ENCODE measurements around the gene CD99.

Gene CD99, protein sequence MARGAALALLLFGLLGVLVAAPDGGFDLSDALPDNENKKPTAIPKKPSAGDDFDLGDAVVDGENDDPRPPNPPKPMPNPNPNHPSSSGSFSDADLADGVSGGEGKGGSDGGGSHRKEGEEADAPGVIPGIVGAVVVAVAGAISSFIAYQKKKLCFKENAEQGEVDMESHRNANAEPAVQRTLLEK

DNA sequence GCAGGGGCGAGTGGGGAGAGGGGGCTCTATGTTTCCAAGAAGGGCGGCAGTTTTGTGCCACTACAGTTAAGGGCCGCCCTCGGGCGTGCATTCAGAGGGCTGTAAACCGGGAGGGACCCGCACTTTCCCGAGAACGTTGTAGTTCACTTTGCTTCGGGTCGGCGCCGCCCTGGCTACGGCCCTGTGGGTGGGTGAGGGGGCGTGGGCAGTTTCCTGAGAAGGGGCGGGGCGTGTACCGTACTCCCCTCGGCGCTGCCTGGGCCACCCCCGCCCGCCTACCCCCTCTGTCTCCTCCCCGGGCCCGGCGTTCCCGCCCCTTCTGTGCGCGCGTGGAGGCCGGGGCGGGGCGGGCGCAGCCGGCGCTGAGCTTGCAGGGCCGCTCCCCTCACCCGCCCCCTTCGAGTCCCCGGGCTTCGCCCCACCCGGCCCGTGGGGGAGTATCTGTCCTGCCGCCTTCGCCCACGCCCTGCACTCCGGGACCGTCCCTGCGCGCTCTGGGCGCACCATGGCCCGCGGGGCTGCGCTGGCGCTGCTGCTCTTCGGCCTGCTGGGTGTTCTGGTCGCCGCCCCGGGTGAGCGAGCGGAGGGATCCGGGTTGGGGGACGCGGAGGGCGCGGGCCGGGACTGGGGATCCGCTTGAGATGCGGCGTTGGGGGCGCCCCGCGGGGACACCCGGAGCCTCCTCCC is at the start of gene CD99:
CD99 (plus strand) TSS at position 440 of the 687 bp plus-strand sequence; CDS start at position 506, 66 bp downstream.
- H3K4me3 ChIP-seq (ENCODE audit: low read depth, low read length) = peak within 1 kb of the TSS; percentile 83
- no peak for DNase-seq (ENCODE audit: low read depth)
- TF ChIP-seq, protein P1, sequence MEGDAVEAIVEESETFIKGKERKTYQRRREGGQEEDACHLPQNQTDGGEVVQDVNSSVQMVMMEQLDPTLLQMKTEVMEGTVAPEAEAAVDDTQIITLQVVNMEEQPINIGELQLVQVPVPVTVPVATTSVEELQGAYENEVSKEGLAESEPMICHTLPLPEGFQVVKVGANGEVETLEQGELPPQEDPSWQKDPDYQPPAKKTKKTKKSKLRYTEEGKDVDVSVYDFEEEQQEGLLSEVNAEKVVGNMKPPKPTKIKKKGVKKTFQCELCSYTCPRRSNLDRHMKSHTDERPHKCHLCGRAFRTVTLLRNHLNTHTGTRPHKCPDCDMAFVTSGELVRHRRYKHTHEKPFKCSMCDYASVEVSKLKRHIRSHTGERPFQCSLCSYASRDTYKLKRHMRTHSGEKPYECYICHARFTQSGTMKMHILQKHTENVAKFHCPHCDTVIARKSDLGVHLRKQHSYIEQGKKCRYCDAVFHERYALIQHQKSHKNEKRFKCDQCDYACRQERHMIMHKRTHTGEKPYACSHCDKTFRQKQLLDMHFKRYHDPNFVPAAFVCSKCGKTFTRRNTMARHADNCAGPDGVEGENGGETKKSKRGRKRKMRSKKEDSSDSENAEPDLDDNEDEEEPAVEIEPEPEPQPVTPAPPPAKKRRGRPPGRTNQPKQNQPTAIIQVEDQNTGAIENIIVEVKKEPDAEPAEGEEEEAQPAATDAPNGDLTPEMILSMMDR (IDR thresholded peaks at IDR 0.05; ENCODE audit: control insufficient read depth, extremely low read depth, insufficient read depth) = no peak

DNA sequence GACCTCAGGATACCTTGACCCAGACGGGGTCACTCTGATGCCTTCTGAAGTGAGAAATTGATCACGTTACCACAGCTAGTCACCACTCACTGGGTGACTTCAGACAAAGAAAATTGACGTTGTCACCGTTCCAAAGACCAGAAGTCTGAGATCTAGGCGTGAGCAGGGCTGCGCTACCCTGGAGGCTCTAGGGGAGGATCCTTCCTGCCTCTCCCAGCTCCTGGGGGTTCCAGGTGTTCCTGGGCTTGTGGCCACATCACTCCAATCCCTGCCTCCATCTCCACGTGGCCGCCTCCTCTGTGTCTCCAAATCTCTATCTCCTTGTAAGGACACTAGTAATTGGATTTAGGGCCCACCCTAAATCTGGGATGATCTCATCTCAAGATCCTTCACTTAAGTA is 48.9 kb upstream of the CD99 start:
- TF ChIP-seq, protein P1 (IDR thresholded peaks at IDR 0.05; ENCODE audit: control insufficient read depth, extremely low read depth, insufficient read depth) = no peak
- no peak overlapping the region for H3K4me3 ChIP-seq (ENCODE audit: low read depth, low read length)
- no peak for DNase-seq (ENCODE audit: low read depth)

DNA sequence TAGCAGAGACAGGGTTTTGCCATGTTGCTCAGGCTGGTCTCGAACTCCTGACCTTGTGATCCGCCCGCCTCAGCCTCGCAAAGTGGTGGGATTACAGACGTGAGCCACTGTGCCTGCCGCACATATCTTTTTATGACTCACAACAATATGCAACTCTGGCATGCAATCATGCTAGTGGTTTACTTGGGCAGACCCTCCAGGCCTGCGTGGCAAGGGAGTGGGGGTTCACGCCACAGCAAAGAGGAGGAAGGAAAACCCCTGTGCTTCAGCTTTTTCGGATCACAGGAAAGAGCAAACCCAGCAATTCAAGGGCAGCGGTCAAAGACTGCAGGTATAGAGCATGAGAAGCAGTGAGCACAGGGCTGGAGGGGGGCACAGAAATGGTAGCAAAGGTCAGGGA is 48.3 kb upstream of the CD99 start:
- TF ChIP-seq, protein P1 (IDR thresholded peaks at IDR 0.05; ENCODE audit: control insufficient read depth, extremely low read depth, insufficient read depth) = no peak
- DNase-seq (ENCODE audit: low read depth) = no peak
- H3K4me3 ChIP-seq (ENCODE audit: low read depth, low read length) = no peak overlapping the region

DNA sequence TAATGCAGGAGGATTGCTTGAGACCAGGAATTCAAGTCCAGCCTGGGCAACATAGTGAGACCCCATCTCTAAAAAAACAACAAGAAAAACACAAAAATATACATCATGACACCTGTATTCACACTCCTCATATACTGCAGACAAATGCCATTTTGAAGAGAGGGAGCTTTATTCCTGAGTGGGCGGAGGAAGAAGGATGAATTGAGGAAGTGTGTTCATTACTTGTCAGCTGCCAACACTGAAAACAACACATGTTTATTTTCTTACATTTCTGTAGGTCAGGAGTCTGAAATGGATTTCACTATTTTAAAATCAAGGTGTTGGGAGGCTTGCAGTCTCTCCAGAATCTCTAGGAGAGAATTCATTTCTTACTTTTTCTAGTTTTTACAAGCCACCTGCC is 47.2 kb upstream of the CD99 start:
- no peak overlapping the region for H3K4me3 ChIP-seq (ENCODE audit: low read depth, low read length)
- TF ChIP-seq, protein P1 (IDR thresholded peaks at IDR 0.05; ENCODE audit: control insufficient read depth, extremely low read depth, insufficient read depth) = no peak
- no peak for DNase-seq (ENCODE audit: low read depth)

DNA sequence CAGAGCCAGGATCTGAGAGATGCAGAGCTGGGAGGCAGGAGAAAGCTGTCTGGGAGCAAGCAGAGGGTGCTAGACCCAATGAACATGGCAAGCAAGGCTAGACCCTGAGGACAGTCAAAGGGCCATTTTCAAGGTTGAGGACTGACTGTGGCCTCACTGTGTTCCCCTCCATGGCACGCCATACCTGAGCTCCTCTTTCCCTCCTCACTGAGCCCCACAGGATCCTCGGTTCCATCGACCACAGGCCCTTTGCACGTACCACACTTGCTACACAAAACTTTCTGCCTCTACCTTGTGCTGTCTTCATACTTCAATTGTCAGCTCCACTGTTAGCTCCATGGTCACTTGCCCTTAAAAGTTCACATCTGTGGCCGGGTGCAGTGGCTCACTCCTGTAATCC is 45.5 kb upstream of the CD99 start:
- TF ChIP-seq, protein P1 (IDR thresholded peaks at IDR 0.05; ENCODE audit: control insufficient read depth, extremely low read depth, insufficient read depth) = no peak

DNA sequence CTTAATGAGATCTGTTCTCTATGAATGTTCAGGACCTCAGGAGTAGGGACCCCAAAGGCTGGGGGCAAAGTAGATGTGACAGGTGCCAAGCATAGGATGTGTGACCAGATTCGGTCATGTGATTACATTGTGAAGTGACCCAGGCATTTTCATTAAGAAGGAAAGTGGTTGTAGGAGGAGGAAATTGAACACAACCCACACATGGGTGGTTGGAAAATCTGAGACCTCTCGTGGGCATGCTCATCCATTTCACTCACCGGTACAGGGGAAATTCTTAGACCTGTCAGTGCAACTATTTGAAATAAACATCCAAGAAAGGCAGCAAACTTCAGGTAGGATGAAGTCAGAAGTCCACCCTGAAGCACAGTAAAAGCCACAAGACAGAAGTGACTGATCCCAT is 43.5 kb upstream of the CD99 start:
- TF ChIP-seq, protein P1 (IDR thresholded peaks at IDR 0.05; ENCODE audit: control insufficient read depth, extremely low read depth, insufficient read depth) = no peak
- no peak overlapping the region for H3K4me3 ChIP-seq (ENCODE audit: low read depth, low read length)
- DNase-seq (ENCODE audit: low read depth) = no peak

More for the DNA sequence above, 45.5 kb upstream of the CD99 start:
- no peak for DNase-seq (ENCODE audit: low read depth)
- no peak overlapping the region for H3K4me3 ChIP-seq (ENCODE audit: low read depth, low read length)

Measured in LNCaP clone FGC (cell line).